ENCODE data around the gene THBS4. TPM values are rescaled to one million over a fixed set of nuclear protein-coding genes. Genes with fewer than 3 reads are reported as not detected.

The THBS4 gene
- total and polyA plus RNA-seq, 9 of the 15 experiments (the other 6 are each of a cell fraction or from before 2014, with no cell fraction given), result 0.07 to 0.08 TPM; not detected in 7

- TF ChIP-seq CHD7 (IDR thresholded peaks at IDR 0.05; ENCODE audit: low read depth, low read length) (no peak), ZNF316 (IDR thresholded peaks at IDR 0.05) (no peak), ARHGAP35 (IDR thresholded peaks at IDR 0.05; ENCODE audit: partially characterized antibody) (no peak), STAG1 (CRISPR knock-in tag; IDR thresholded peaks at IDR 0.05; ENCODE audit: borderline replicate concordance) (no peak), ZNF263 (CRISPR knock-in tag; IDR thresholded peaks at IDR 0.05; ENCODE audit: borderline replicate concordance) (no peak), RAD21 (CRISPR knock-in tag; conservative IDR thresholded peaks at IDR 0.05 in 1 of 2, IDR thresholded peaks at IDR 0.05 in 1 of 2) (no peak), FOS (IDR thresholded peaks at IDR 0.05; ENCODE audit: extremely low read depth, insufficient read length) (no peak), LEF1 (IDR thresholded peaks at IDR 0.05) (no peak)
Observed at GRCh38 chr5:80064124-80064523, 29.0 kb downstream of the THBS4 start (continued).
